AG10803 (cell line): ENCODE measurements around the gene MADD.

Experiments
- DNase-seq: peaks from one replicate; pipeline ENCODE4 v3.0.0; 2010; ENCODE audit warnings: low read depth
- H3K4me3 ChIP-seq: 2 replicates; pipeline ENCODE4 v1.5.1; 2011; ENCODE audit warnings: mild to moderate bottlenecking, low read length, control low read depth
- TF ChIP-seq, protein P1 (sequence below): conservative IDR thresholded peaks from 2 replicates; pipeline ENCODE4 v1.5.1; 2011; ENCODE audit warnings: mild to moderate bottlenecking, low read length, control low read depth, inconsistent platforms

The MADD gene

DNA sequence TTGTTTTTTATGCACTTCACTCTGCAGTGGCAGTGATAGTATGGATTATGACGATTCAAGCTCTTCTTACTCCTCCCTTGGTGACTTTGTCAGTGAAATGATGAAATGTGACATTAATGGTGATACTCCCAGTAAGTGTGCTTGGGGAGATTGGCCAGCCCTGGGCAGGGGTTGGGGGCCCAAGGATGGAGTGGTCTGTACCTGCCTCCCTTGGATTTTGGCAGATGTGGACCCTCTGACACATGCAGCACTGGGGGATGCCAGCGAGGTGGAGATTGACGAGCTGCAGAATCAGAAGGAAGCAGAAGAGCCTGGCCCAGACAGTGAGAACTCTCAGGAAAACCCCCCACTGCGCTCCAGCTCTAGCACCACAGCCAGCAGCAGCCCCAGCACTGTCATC lies 14.2 kb downstream of the MADD start:
- no peak overlapping the region for H3K4me3 ChIP-seq
- TF ChIP-seq, protein P1, sequence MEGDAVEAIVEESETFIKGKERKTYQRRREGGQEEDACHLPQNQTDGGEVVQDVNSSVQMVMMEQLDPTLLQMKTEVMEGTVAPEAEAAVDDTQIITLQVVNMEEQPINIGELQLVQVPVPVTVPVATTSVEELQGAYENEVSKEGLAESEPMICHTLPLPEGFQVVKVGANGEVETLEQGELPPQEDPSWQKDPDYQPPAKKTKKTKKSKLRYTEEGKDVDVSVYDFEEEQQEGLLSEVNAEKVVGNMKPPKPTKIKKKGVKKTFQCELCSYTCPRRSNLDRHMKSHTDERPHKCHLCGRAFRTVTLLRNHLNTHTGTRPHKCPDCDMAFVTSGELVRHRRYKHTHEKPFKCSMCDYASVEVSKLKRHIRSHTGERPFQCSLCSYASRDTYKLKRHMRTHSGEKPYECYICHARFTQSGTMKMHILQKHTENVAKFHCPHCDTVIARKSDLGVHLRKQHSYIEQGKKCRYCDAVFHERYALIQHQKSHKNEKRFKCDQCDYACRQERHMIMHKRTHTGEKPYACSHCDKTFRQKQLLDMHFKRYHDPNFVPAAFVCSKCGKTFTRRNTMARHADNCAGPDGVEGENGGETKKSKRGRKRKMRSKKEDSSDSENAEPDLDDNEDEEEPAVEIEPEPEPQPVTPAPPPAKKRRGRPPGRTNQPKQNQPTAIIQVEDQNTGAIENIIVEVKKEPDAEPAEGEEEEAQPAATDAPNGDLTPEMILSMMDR: no peak
- DNase-seq: no peak

DNA sequence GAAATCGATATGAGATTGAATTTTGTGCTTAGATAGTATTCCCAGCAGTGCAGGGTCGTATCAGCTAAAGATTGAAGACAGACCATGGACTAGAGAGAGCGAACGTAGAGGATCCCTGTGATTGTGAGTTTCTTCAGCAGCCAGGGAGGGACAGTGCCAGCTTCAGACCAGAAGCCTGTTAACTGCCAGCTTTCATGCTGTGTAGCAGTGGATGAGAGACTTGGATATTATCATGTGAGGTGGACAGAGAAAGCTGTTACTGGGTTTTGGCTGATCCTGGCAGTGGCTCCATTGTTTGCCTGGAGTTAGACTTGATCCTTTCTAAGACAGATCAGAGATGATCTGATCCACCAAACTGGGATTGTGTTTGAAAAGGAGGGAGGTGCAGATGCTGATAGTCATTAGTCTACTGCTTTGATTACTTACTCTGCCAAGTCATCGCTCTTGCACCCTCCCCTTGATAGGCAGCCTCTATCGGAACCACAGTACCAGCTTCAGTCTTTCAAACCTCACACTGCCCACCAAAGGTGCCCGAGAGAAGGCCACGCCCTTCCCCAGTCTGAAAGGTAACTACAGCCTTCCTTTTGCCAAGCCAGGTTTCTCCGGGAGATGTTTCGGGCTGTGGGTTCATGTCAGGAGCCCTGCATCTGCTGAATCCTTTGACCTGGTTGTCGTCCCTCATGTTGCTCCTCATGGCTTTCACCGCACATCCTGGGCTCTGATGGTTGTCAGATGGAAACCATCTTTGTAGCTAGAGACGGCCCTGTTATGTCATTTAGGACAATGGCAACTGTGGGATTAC lies 16.2 kb downstream of the MADD start:
- no peak for DNase-seq
- TF ChIP-seq, protein P1: no peak

DNA sequence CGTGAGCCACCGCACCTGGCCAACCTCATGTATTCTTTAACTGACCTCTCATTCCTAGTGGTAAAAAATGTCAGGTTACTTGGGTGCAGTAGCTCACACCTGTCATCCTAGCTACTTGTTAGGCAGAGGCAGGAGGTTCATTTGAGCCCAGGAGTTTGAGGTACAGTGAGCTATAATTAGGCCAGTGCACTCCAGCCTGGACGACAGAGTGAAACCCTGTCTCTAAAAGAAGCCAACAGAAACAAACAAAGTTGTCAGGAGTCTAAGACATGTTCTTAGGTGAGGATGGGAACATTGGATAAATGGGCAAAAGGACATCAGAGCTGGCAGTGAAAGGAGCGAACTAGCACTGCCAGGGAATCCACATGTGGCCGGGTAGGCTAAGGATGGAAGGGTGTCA lies 18.1 kb downstream of the MADD start:
- TF ChIP-seq, protein P1: no peak
- no peak for DNase-seq
- H3K4me3 ChIP-seq: no peak overlapping the region

More for the DNA sequence above, 16.2 kb downstream of the MADD start:
- no peak overlapping the region for H3K4me3 ChIP-seq

DNA sequence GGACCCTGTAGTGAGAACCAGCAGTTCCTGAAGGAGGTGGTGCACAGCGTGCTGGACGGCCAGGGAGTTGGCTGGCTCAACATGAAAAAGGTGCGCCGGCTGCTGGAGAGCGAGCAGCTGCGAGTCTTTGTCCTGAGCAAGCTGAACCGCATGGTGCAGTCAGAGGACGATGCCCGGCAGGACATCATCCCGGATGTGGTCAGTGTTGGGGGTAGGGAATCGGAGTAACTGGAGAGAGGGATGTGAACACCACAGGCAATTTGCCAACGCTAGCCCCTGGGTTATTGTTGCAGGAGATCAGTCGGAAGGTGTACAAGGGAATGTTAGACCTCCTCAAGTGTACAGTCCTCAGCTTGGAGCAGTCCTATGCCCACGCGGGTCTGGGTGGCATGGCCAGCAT lies 19.9 kb downstream of the MADD start:
- H3K4me3 ChIP-seq: no peak overlapping the region
- DNase-seq: no peak
- TF ChIP-seq, protein P1: no peak

DNA sequence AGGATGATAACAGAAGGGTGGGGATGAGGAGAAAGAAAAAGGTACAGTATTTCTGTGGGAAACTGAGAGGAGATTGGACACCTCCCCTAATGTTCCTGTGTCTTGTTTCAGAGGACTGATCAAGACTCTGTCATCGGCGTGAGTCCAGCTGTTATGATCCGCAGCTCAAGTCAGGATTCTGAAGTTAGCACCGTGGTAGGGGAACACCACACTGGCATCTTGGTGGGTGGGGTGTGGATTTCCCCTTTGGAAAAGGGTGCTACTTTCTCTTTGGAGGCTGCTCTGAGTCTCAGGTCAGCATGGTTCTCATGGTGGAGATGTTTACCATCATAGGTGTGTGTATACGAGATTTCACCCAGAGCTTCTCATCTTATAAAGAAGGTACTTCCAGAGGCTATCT lies 25.5 kb downstream of the MADD start:
- no peak overlapping the region for H3K4me3 ChIP-seq
- TF ChIP-seq, protein P1: no peak
- DNase-seq: no peak

DNA sequence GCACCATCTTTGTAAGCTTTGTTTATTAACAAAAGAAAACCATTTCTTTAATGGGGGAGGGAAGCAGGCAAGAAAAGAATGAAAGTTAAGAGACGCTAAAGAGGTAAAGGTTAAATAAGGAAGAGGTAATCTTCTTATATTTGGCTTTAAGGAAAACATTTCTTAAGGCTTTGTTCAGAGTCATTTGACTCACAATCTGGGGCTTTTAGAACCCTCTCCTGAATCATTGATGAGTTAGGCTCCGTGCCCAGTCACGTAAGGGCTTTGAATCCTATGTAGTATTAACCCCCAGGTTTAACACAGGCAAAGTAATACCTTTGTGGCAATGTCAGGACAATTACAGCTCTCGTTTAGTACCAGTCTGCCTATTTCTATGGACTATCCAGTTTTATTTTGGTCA lies 26.1 kb downstream of the MADD start:
- TF ChIP-seq, protein P1: no peak
- DNase-seq: no peak
- no peak overlapping the region for H3K4me3 ChIP-seq

DNA sequence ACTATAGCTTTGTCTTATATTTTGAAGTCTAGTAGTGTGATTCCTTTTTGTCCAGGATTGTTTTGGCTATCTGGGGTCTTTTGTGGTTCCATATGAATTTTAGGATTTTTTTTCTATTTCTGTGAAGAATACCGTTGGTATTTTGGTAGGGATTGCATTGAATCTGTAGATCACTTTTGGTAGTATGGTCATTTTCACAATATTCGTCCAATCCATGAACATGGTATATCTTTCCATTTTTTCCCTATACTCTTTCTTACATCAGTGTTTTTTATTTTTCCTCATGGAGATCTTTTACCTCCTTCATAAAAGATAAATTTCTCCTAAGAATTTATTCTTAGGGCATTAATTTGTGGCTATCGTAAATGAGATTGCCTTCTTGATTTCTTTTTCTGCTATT lies 29.1 kb downstream of the MADD start:
- no peak overlapping the region for H3K4me3 ChIP-seq
- TF ChIP-seq, protein P1: no peak
- no peak for DNase-seq
